GM18526 (cell line): ENCODE data around the gene PDE3A.

ENCODE experiments used
- POLR2A ChIP-seq: IDR thresholded peaks from 3 replicates; pipeline ENCODE4 v1.6.1; 2011; ENCODE audit not compliant: insufficient read length; ENCODE audit errors: extremely low read depth

Gene PDE3A

GRCh38 chr12:20436316-20436715 is 68.0 kb downstream of the PDE3A start:
- TF ChIP-seq POLR2A = no peak

- TF ChIP-seq POLR2A = no peak
Measured at GRCh38 chr12:20438299-20438779, 70.0 kb downstream of the PDE3A start.

GRCh38 chr12:20439626-20440025 is 71.3 kb downstream of the PDE3A start:
- TF ChIP-seq POLR2A = no peak

- TF ChIP-seq POLR2A = no peak
Measured at GRCh38 chr12:20440408-20440807, 72.1 kb downstream of the PDE3A start.

- TF ChIP-seq POLR2A = no peak
Measured at GRCh38 chr12:20442322-20442721, 74.0 kb downstream of the PDE3A start.

- no peak for TF ChIP-seq POLR2A
Measured at GRCh38 chr12:20443255-20443654, 74.9 kb downstream of the PDE3A start.

- TF ChIP-seq POLR2A = no peak
Measured at GRCh38 chr12:20443792-20444191, 75.5 kb downstream of the PDE3A start.

- no peak for TF ChIP-seq POLR2A
Measured at GRCh38 chr12:20444595-20445170, 76.3 kb downstream of the PDE3A start.

GRCh38 chr12:20445687-20446086 is 77.3 kb downstream of the PDE3A start:
- TF ChIP-seq POLR2A = no peak

GRCh38 chr12:20446836-20447235 is 78.5 kb downstream of the PDE3A start:
- no peak for TF ChIP-seq POLR2A

- no peak for TF ChIP-seq POLR2A
Measured at GRCh38 chr12:20448781-20449180, 80.4 kb downstream of the PDE3A start.

GRCh38 chr12:20450591-20451180 is 82.3 kb downstream of the PDE3A start:
- TF ChIP-seq POLR2A = no peak

- TF ChIP-seq POLR2A = no peak
Measured at GRCh38 chr12:20451761-20452160, 83.4 kb downstream of the PDE3A start.

- no peak for TF ChIP-seq POLR2A
Measured at GRCh38 chr12:20452496-20453010, 84.2 kb downstream of the PDE3A start.

GRCh38 chr12:20453756-20454310 is 85.5 kb downstream of the PDE3A start:
- TF ChIP-seq POLR2A = no peak

GRCh38 chr12:20455001-20455706 is 86.8 kb downstream of the PDE3A start:
- TF ChIP-seq POLR2A = no peak
